ENCODE results near the gene NHLH1. TPM values are rescaled to one million over a fixed set of nuclear protein-coding genes. Genes with fewer than 3 reads are reported as not detected.

The NHLH1 gene
- total RNA-seq, 8 experiments from 2014 or later, result 0.22 to 39.8 (median 4.7) TPM; not detected in 1

GRCh38 chr1:160344241-160344640 lies 22.6 kb upstream of the NHLH1 start:
- Histone ChIP-seq H3K4me3 (peak overlapping the region; percentile 71 to 91 (median 82)), H3K27ac (no peak overlapping the region), H3K4me1 (replicated peaks in 1 of 2) (peaks cover 15 to 21% of the 10 kb centered on the region in 2 donors)
- no peak for ATAC-seq (replicated peaks in 6 of 8)
- WGBS, 10 experiments, result 71 to 100% (median 100%) methylated on average over 1 to 3 of the region's 3 CpGs
- in situ Hi-C loops (cut with MboI; ENCODE audit: low pct_unique_long_range_greater_than_20kb in 2 of 9, low sequenced_read_pairs in 9 of 9, unreplicated experiment in 9 of 9), result no loop called here

GRCh38 chr1:160344936-160345335 lies 21.9 kb upstream of the NHLH1 start:
- in situ Hi-C loops (cut with MboI; ENCODE audit: low pct_unique_long_range_greater_than_20kb in 2 of 9, low sequenced_read_pairs in 9 of 9, unreplicated experiment in 9 of 9), result no loop called here
- 63 to 100% (median 93%) methylated on average over 2 to 6 of the region's 6 CpGs; no CpG with 5 or more reads in 2 of the 10 experiments for WGBS, 10 experiments

GRCh38 chr1:160346463-160346862 lies 20.4 kb upstream of the NHLH1 start:
- no peak overlapping the region for H3K4me3 ChIP-seq
- in situ Hi-C loops (cut with MboI; ENCODE audit: low pct_unique_long_range_greater_than_20kb in 2 of 9, low sequenced_read_pairs in 9 of 9, unreplicated experiment in 9 of 9), result no loop called here

More at GRCh38 chr1:160344936-160345335, 21.9 kb upstream of the NHLH1 start:
- H3K4me3 ChIP-seq, result no peak overlapping the region
- ATAC-seq (replicated peaks in 6 of 8), result no peak
- H3K27ac ChIP-seq, result no peak overlapping the region
- H3K4me1 ChIP-seq (replicated peaks in 1 of 2), result peaks cover 15 to 21% of the 10 kb centered on the region in 2 donors

GRCh38 chr1:160346958-160347357 lies 19.9 kb upstream of the NHLH1 start:
- Histone ChIP-seq H3K27ac (no peak overlapping the region), H3K4me3 (no peak overlapping the region), H3K4me1 (replicated peaks in 1 of 2) (peaks cover 4 to 7% of the 10 kb centered on the region in 2 donors)
- WGBS, 10 experiments, result 43 to 100% (median 84%) methylated on average over 2 to 4 of the region's 4 CpGs
- in situ Hi-C loops (cut with MboI; ENCODE audit: low pct_unique_long_range_greater_than_20kb in 2 of 9, low sequenced_read_pairs in 9 of 9, unreplicated experiment in 9 of 9), result no loop called here
- no peak for ATAC-seq (replicated peaks in 6 of 8)

More at GRCh38 chr1:160346463-160346862, 20.4 kb upstream of the NHLH1 start:
- ATAC-seq (replicated peaks in 6 of 8), result no peak
- no peak overlapping the region for H3K27ac ChIP-seq
- peaks cover 5 to 11% of the 10 kb centered on the region in 2 donors for H3K4me1 ChIP-seq (replicated peaks in 1 of 2)
- WGBS, 10 experiments, result 90 to 100% (median 97%) methylated on average over 2 to 8 of the region's 10 CpGs; no CpG with 5 or more reads in 3 of the 10 experiments

GRCh38 chr1:160351629-160352028 lies 15.2 kb upstream of the NHLH1 start:
- in situ Hi-C loops (cut with MboI; ENCODE audit: low pct_unique_long_range_greater_than_20kb in 2 of 9, low sequenced_read_pairs in 9 of 9, unreplicated experiment in 9 of 9), result loop anchor here in 1 of 9 experiments (25.0 kb wide), 1 partner anchor 264 kb away; the partner anchor contains the start of genes IGSF8 and KCNJ9
- Histone ChIP-seq H3K4me3 (no peak overlapping the region), H3K27ac (no peak overlapping the region), H3K4me1 (replicated peaks in 1 of 2) (no peaks in the 10 kb centered on the region)
- 33 to 94% (median 85%) methylated on average over 1 to 4 of the region's 4 CpGs; no CpG with 5 or more reads in 2 of the 10 experiments for WGBS, 10 experiments
- no peak for ATAC-seq (replicated peaks in 6 of 8)

- 75 to 100% (median 93%) methylated on average over 4 to 8 of the region's 8 CpGs; no CpG with 5 or more reads in 3 of the 10 experiments for WGBS, 10 experiments
- in situ Hi-C loops (cut with MboI; ENCODE audit: low pct_unique_long_range_greater_than_20kb in 2 of 9, low sequenced_read_pairs in 9 of 9, unreplicated experiment in 9 of 9), result loop anchor here in 1 of 9 experiments (25.0 kb wide), 1 partner anchor 265 kb away; the partner anchor contains the start of genes IGSF8 and KCNJ9
- no peak overlapping the region for H3K4me3 ChIP-seq
- H3K4me1 ChIP-seq (replicated peaks in 1 of 2), result no peaks in the 10 kb centered on the region
- no peak for ATAC-seq (replicated peaks in 6 of 8)
- no peak overlapping the region for H3K27ac ChIP-seq
Measured at GRCh38 chr1:160352555-160352954, 14.3 kb upstream of the NHLH1 start.

- in situ Hi-C loops (cut with MboI; ENCODE audit: low pct_unique_long_range_greater_than_20kb in 2 of 9, low sequenced_read_pairs in 9 of 9, unreplicated experiment in 9 of 9), result loop anchor here in 1 of 9 experiments (25.0 kb wide), 1 partner anchor 266 kb away; the partner anchor contains the start of genes IGSF8 and KCNJ9
- Histone ChIP-seq H3K27ac (no peak overlapping the region), H3K4me1 (replicated peaks in 1 of 2) (no peaks in the 10 kb centered on the region), H3K4me3 (no peak overlapping the region)
- 83 to 100% (median 96%) methylated on average over 1 to 2 of the region's 2 CpGs; no CpG with 5 or more reads in 4 of the 10 experiments for WGBS, 10 experiments
- ATAC-seq (replicated peaks in 6 of 8), result peak in 3 of 8 experiments; percentile 68 to 89 (median 82)
Measured at GRCh38 chr1:160353223-160353622, 13.6 kb upstream of the NHLH1 start.

- Histone ChIP-seq H3K27ac (no peak overlapping the region), H3K4me3 (no peak overlapping the region), H3K4me1 (replicated peaks in 1 of 2) (no peaks in the 10 kb centered on the region)
- ATAC-seq (replicated peaks in 6 of 8), result peak; percentile 35 to 77 (median 60)
- in situ Hi-C loops (cut with MboI; ENCODE audit: low pct_unique_long_range_greater_than_20kb in 2 of 9, low sequenced_read_pairs in 9 of 9, unreplicated experiment in 9 of 9), result loop anchor here in 1 of 9 experiments (25.0 kb wide), 1 partner anchor 267 kb away; the partner anchor contains the start of genes IGSF8 and KCNJ9
- WGBS, 10 experiments, result 82 to 100% (median 98%) methylated on average over 1 to 5 of the region's 5 CpGs; no CpG with 5 or more reads in 2 of the 10 experiments
Measured at GRCh38 chr1:160354388-160354985, 12.4 kb upstream of the NHLH1 start.

GRCh38 chr1:160357286-160358002 lies 9.4 kb upstream of the NHLH1 start:
- Histone ChIP-seq H3K4me3 (no peak overlapping the region), H3K4me1 (replicated peaks in 1 of 2) (peaks cover 16 to 17% of the 10 kb centered on the region in 2 donors), H3K27ac (no peak overlapping the region)
- no peak for ATAC-seq (replicated peaks in 6 of 8)
- WGBS, 10 experiments, result 50 to 94% (median 86%) methylated on average over 1 to 6 of the region's 7 CpGs; no CpG with 5 or more reads in 2 of the 10 experiments
- in situ Hi-C loops (cut with MboI; ENCODE audit: low pct_unique_long_range_greater_than_20kb in 2 of 9, low sequenced_read_pairs in 9 of 9, unreplicated experiment in 9 of 9), result loop anchor here in 1 of 9 experiments (25.0 kb wide), 1 partner anchor 270 kb away; the partner anchor contains the start of genes IGSF8 and KCNJ9

- no peak for ATAC-seq (replicated peaks in 6 of 8)
- in situ Hi-C loops (cut with MboI; ENCODE audit: low pct_unique_long_range_greater_than_20kb in 2 of 9, low sequenced_read_pairs in 9 of 9, unreplicated experiment in 9 of 9), result loop anchor here in 1 of 9 experiments (25.0 kb wide), 1 partner anchor 271 kb away; the partner anchor contains the start of genes IGSF8 and KCNJ9
- 57 to 100% (median 88%) methylated on average over 1 to 4 of the region's 4 CpGs; no CpG with 5 or more reads in 2 of the 10 experiments for WGBS, 10 experiments
- Histone ChIP-seq H3K4me3 (no peak overlapping the region), H3K4me1 (replicated peaks in 1 of 2) (peaks cover 23 to 24% of the 10 kb centered on the region in 2 donors), H3K27ac (no peak overlapping the region)
Measured at GRCh38 chr1:160358073-160358472, 8.8 kb upstream of the NHLH1 start.

- in situ Hi-C loops (cut with MboI; ENCODE audit: low pct_unique_long_range_greater_than_20kb in 2 of 9, low sequenced_read_pairs in 9 of 9, unreplicated experiment in 9 of 9), result loop anchor here in 1 of 9 experiments (25.0 kb wide), 1 partner anchor 272 kb away; the partner anchor contains the start of genes IGSF8 and KCNJ9
- peak overlapping the region in 1 of 2 donors; percentile 17 for H3K27ac ChIP-seq
- H3K4me1 ChIP-seq (replicated peaks in 1 of 2), result peaks cover 39 to 40% of the 10 kb centered on the region in 2 donors
- peak in 3 of 8 experiments; percentile 24 to 47 (median 32) for ATAC-seq (replicated peaks in 6 of 8)
- no peak overlapping the region for H3K4me3 ChIP-seq
- WGBS, 10 experiments, result 80 to 97% (median 90%) methylated on average over 1 to 9 of the region's 9 CpGs; no CpG with 5 or more reads in 2 of the 10 experiments
Measured at GRCh38 chr1:160359559-160360226, 7.2 kb upstream of the NHLH1 start.

GRCh38 chr1:160360227-160360695 lies 6.6 kb upstream of the NHLH1 start:
- WGBS, 10 experiments, result 80 to 100% (median 88%) methylated on average over 1 to 8 of the region's 8 CpGs; no CpG with 5 or more reads in 4 of the 10 experiments

More at GRCh38 chr1:160360227-160360695, 6.6 kb upstream of the NHLH1 start:
- peaks cover 45 to 46% of the 10 kb centered on the region in 2 donors for H3K4me1 ChIP-seq (replicated peaks in 1 of 2)
- no peak overlapping the region for H3K4me3 ChIP-seq
- in situ Hi-C loops (cut with MboI; ENCODE audit: low pct_unique_long_range_greater_than_20kb in 2 of 9, low sequenced_read_pairs in 9 of 9, unreplicated experiment in 9 of 9), result loop anchor here in 1 of 9 experiments (25.0 kb wide), 1 partner anchor 273 kb away; the partner anchor contains the start of genes IGSF8 and KCNJ9
- H3K27ac ChIP-seq, result peak overlapping the region; percentile 93 to 99
- ATAC-seq (replicated peaks in 6 of 8), result no peak
